Hepatocyte (in vitro differentiated cells): Measurements from ENCODE around the gene C9orf57. TPM values are rescaled to one million over a fixed set of nuclear protein-coding genes. Genes with fewer than 3 reads are reported as not detected.

ENCODE experiments used
- DNase-seq: peaks from one replicate; pipeline ENCODE4 v3.0.0-alpha.2; 2016; ENCODE audit warnings: low spot score
- H2AFZ ChIP-seq: fragments of 200-600 bp; sonication (generic); 2 replicates; pipeline ENCODE4 v1.6.0; 2016; ENCODE audit warnings: antibody characterized with exemption, mild to moderate bottlenecking
- H3K27ac ChIP-seq: fragments of 200-600 bp; sonication (generic); 2 replicates; pipeline ENCODE4 v1.5.1; 2016; ENCODE audit warnings: mild to moderate bottlenecking
- H3K27me3 ChIP-seq: fragments of 200-600 bp; sonication (generic); 2 replicates; pipeline ENCODE4 v1.6.1; 2016
- H3K36me3 ChIP-seq: fragments of 200-600 bp; sonication (generic); replicated peaks from 2 replicates; pipeline ENCODE4 v1.5.1; 2016; ENCODE audit warnings: low read depth; ENCODE audit not compliant: insufficient read depth
- H3K4me1 ChIP-seq: fragments of 200-600 bp; sonication (generic); 2 replicates; pipeline ENCODE4 v1.5.1; 2016; ENCODE audit warnings: mild to moderate bottlenecking, moderate library complexity; ENCODE audit not compliant: insufficient read depth
- H3K4me2 ChIP-seq: fragments of 200-600 bp; sonication (generic); 2 replicates; pipeline ENCODE4 v1.6.0; 2016
- H3K4me3 ChIP-seq: fragments of 200-600 bp; sonication (generic); 2 replicates; pipeline ENCODE4 v1.5.1; 2016; ENCODE audit warnings: mild to moderate bottlenecking
- H3K79me2 ChIP-seq: fragments of 200-600 bp; sonication (generic); 2 replicates; pipeline ENCODE4 v1.6.0; 2017; ENCODE audit warnings: mild to moderate bottlenecking
- H3K9me2 ChIP-seq: fragments of 200-600 bp; sonication (generic); replicated peaks from 2 replicates; pipeline ENCODE4 v1.6.0; 2017; ENCODE audit warnings: mild to moderate bottlenecking; ENCODE audit not compliant: insufficient read depth
- H3K9me3 ChIP-seq: fragments of 200-600 bp; sonication (generic); 2 replicates; pipeline ENCODE4 v1.5.1; 2016; ENCODE audit warnings: low read depth, mild to moderate bottlenecking
- H4K20me1 ChIP-seq: fragments of 200-600 bp; sonication (generic); 2 replicates; pipeline ENCODE4 v1.6.0; 2016; ENCODE audit warnings: mild to moderate bottlenecking; ENCODE audit not compliant: insufficient read depth, poor library complexity, severe bottlenecking
- CTCF ChIP-seq: fragments of 200-600 bp; sonication (generic); IDR thresholded peaks from 2 replicates; pipeline ENCODE4 v1.5.1; 2016; ENCODE audit warnings: antibody characterized with exemption, mild to moderate bottlenecking; ENCODE audit not compliant: poor library complexity
- EZH2 ChIP-seq: fragments of 200-600 bp; sonication (generic); IDR thresholded peaks from 2 replicates; pipeline ENCODE4 v1.6.1; 2016; ENCODE audit warnings: antibody characterized with exemption, mild to moderate bottlenecking, borderline replicate concordance
- EZH2phosphoT487 ChIP-seq: fragments of 200-600 bp; sonication (generic); IDR thresholded peaks from one replicate; pipeline ENCODE4 v1.6.1; 2018; ENCODE audit warnings: antibody characterized with exemption, mild to moderate bottlenecking, low read depth, moderate library complexity; ENCODE audit not compliant: unreplicated experiment, severe bottlenecking
- WGBS: methylation state at CpG from one replicate; pipeline ENCODE4 v1.1.6; 2016; ENCODE audit warnings: low lambda C conversion rate; ENCODE audit errors: missing lambda C conversion rate; 5-methylcytosine and 5-hydroxymethylcytosine counted together
- polyA plus RNA-seq: library from polyadenylated mRNA; unstranded; fragments of >200 nt; fragmentation: Nextera tagmentation; extraction: Ambion mirVana; gene quantifications from 2 replicates; pipeline ENCODE4 v1.2.1, GENCODE V29; 2016
- small RNA-seq: library from RNA; depleted of rRNA; stranded (forward); fragments of <200 nt; gene quantifications from one replicate; pipeline ENCODE3, GENCODE V24; 2014
- total RNA-seq: library from RNA; depleted of rRNA; stranded (reverse); fragments of >200 nt; gene quantifications from 2 replicates; pipeline ENCODE4 v1.2.3, GENCODE V29; 2014

C9orf57 gene
- total and polyA plus RNA-seq, 2 experiments from 2014 or later = 0.10 TPM; not detected in 1

GRCh38 chr9:72006501-72006900, 53.9 kb downstream of the C9orf57 start:
- H3K4me2 ChIP-seq = no peak overlapping the region
- no peak overlapping the region for H3K27ac ChIP-seq
- H3K36me3 ChIP-seq = no peaks in the 10 kb centered on the region
- H3K79me2 ChIP-seq = no peaks in the 10 kb centered on the region
- H3K27me3 ChIP-seq = no peaks in the 10 kb centered on the region
- no peak overlapping the region for H2AFZ ChIP-seq
- no peaks in the 10 kb centered on the region for H3K9me3 ChIP-seq
- H4K20me1 ChIP-seq = no peaks in the 10 kb centered on the region
- H3K9me2 ChIP-seq = no peaks in the 10 kb centered on the region
- no peak for DNase-seq
- TF ChIP-seq EZH2phosphoT487 (no peak), EZH2 (no peak), CTCF (no peak)
- no peaks in the 10 kb centered on the region for H3K4me1 ChIP-seq
- WGBS = 76% methylated on average over 5 of the region's 5 CpGs
- no peak overlapping the region for H3K4me3 ChIP-seq

DNA sequence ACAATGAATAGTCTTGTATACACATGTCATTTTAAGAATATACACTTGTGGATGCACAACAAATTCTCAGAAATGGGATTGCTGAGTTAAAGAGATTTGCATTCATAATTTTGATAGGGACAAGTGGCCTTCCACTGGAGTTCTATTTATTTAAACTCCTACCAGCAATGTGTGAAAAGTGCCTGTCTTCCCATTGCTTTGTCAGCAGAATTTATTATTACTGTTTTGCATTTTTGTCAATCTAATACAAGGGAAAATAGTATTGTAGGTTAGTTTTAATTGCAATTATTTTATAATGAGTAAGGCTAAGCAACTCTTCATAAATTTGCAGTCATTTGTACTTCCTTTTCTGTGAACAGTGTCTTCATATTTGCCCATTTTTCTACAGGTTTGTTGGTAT, 55.0 kb downstream of the C9orf57 start:
- TF ChIP-seq EZH2phosphoT487 = no peak
- no peak for TF ChIP-seq EZH2
- TF ChIP-seq CTCF = no peak
- no peak for DNase-seq

More for the DNA sequence above, 55.0 kb downstream of the C9orf57 start:
- Histone ChIP-seq H3K9me2 (no peaks in the 10 kb centered on the region), H2AFZ (no peak overlapping the region), H3K9me3 (no peaks in the 10 kb centered on the region), H3K36me3 (no peaks in the 10 kb centered on the region), H3K4me2 (no peak overlapping the region), H4K20me1 (no peaks in the 10 kb centered on the region), H3K4me3 (no peak overlapping the region), H3K27ac (no peak overlapping the region), H3K27me3 (no peaks in the 10 kb centered on the region), H3K4me1 (no peaks in the 10 kb centered on the region), H3K79me2 (no peaks in the 10 kb centered on the region)

Small RNA genes within 50 kb of the gene (small RNA-seq; reads per million reads assigned to genes)
- gene HSPB1P1 = not detected

Other genes starting within 250 kb of the C9orf57 start
- 40.0 and 42.0 TPM in 2 replicates for gene ABHD17B, start 149.4 kb downstream of the C9orf57 start, total RNA-seq
- gene ABHD17B, start 149.4 kb downstream of the C9orf57 start, polyA plus RNA-seq = 22.9 and 26.9 TPM in 2 replicates
- gene C9orf85, start 149.0 kb downstream of the C9orf57 start, total RNA-seq = 16.8 and 20.3 TPM in 2 replicates
- 10.4 and 12.2 TPM in 2 replicates for gene C9orf85, start 149.0 kb downstream of the C9orf57 start, polyA plus RNA-seq
- gene GDA, start 88.8 kb upstream of the C9orf57 start, total RNA-seq = 23.6 and 28.5 TPM in 2 replicates
- gene GDA, start 88.8 kb upstream of the C9orf57 start, polyA plus RNA-seq = 9.3 and 14.4 TPM in 2 replicates